ENCODE results near the gene HDAC7. TPM values are rescaled to one million over a fixed set of nuclear protein-coding genes. Genes with fewer than 3 reads are reported as not detected.

Gene HDAC7
- total and polyA plus RNA-seq, 4 donors, result 3.5 to 14.7 (median 7.2) TPM

DNA sequence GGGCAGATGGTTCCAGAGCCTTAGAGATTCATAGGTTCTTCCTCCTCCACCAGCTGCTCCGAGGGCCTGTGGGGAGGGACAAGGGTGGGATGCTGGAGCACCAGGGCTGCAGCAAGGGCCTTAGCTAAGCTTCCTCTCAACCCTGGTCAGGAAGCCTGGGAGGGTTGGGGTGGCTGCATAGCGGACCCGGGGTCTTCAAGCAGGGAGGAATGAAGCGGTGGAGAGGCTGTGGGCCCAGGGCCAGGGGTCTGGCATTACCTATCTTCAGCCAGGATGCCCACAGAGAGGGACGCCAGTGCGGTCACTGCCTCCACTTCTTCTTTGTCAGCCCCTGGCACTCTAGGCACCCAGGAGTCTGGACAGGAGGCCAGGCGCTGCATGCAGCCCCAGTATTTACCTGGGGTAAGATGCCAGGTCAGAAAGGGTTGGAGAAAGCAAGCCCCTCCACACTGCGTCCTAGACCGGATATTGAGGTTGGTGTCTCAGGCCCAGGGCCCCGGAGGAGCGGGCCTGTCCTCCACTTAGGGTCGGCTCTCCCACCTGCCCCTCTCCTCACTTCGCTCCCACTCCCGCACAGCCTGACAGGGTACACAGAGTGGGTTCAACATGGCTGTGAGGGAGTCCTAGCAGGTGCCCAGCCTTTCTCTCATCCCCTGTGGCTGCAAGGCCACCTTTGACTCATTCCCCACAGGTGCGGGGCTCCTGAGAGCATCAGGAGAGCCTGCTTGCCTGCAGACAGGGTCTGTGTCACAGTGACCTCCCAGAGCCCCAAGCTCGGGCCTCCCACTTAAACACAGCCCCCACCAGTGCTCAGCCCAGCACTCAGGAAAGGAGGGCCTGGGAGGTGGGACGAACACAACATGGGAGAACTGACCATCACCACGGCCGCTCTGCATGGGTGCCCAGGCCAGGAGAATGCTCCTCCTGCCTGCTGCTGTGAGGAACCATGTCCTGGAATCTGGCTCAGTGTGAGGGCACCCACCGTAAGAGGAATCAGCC is 35.6 kb downstream of the HDAC7 start:
- no peaks in the 10 kb centered on the region for H3K27me3 ChIP-seq (ENCODE audit: control insufficient read depth in 4 of 4, insufficient read depth in 4 of 4, low read length in 3 of 4)
- H3K4me3 ChIP-seq (ENCODE audit: low read depth in 1 of 3, low read length in 3 of 3), result no peak overlapping the region
- peaks cover 3 to 37% (median 4%) of the 10 kb centered on the region in 4 donors for H3K36me3 ChIP-seq (ENCODE audit: control insufficient read depth in 4 of 4, insufficient read depth in 3 of 4, low read depth in 1 of 4, low read length in 3 of 4)
- 95% methylated on average over 20 of the region's 20 CpGs for WGBS
- H3K9ac ChIP-seq (ENCODE audit: low read depth in 1 of 2, low read length in 2 of 2), result no peak overlapping the region
- H3K27ac ChIP-seq (ENCODE audit: low read depth in 1 of 2, low read length in 2 of 2), result no peak overlapping the region
- no peaks in the 10 kb centered on the region for H3K9me3 ChIP-seq (ENCODE audit: control insufficient read depth in 4 of 4, low read length in 3 of 4)
- no peak for DNase-seq (ENCODE audit: low spot score)
- TF ChIP-seq JUND (IDR thresholded peaks at IDR 0.05), result no peak
- TF ChIP-seq, protein P1, sequence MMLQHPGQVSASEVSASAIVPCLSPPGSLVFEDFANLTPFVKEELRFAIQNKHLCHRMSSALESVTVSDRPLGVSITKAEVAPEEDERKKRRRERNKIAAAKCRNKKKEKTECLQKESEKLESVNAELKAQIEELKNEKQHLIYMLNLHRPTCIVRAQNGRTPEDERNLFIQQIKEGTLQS (IDR thresholded peaks at IDR 0.05), result no peak
- no peak for TF ChIP-seq TAF1 (conservative IDR thresholded peaks at IDR 0.05)
- no peak for TF ChIP-seq YY1 (IDR thresholded peaks at IDR 0.05)
- TF ChIP-seq, protein P2, sequence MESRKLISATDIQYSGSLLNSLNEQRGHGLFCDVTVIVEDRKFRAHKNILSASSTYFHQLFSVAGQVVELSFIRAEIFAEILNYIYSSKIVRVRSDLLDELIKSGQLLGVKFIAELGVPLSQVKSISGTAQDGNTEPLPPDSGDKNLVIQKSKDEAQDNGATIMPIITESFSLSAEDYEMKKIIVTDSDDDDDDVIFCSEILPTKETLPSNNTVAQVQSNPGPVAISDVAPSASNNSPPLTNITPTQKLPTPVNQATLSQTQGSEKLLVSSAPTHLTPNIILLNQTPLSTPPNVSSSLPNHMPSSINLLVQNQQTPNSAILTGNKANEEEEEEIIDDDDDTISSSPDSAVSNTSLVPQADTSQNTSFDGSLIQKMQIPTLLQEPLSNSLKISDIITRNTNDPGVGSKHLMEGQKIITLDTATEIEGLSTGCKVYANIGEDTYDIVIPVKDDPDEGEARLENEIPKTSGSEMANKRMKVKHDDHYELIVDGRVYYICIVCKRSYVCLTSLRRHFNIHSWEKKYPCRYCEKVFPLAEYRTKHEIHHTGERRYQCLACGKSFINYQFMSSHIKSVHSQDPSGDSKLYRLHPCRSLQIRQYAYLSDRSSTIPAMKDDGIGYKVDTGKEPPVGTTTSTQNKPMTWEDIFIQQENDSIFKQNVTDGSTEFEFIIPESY (IDR thresholded peaks at IDR 0.05), result no peak
- no peak for TF ChIP-seq EGR1 (IDR thresholded peaks at IDR 0.05; ENCODE audit: low read depth in 2 of 2)
- no peak for TF ChIP-seq NR2F2 (IDR thresholded peaks at IDR 0.05)
- no peak for TF ChIP-seq GABPA (IDR thresholded peaks at IDR 0.05 in 1 of 2, conservative IDR thresholded peaks at IDR 0.05 in 1 of 2)
- TF ChIP-seq RXRA (IDR thresholded peaks at IDR 0.05), result no peak
- TF ChIP-seq FOXA2 (IDR thresholded peaks at IDR 0.05), result no peak
- TF ChIP-seq MAX (IDR thresholded peaks at IDR 0.05), result no peak
- TF ChIP-seq SP1 (IDR thresholded peaks at IDR 0.05), result no peak
- no peak for TF ChIP-seq HNF4A (conservative IDR thresholded peaks at IDR 0.05)
- TF ChIP-seq FOXA1 (IDR thresholded peaks at IDR 0.05), result no peak
- no peak for TF ChIP-seq RAD21 (IDR thresholded peaks at IDR 0.05)
- TF ChIP-seq, protein P3, sequence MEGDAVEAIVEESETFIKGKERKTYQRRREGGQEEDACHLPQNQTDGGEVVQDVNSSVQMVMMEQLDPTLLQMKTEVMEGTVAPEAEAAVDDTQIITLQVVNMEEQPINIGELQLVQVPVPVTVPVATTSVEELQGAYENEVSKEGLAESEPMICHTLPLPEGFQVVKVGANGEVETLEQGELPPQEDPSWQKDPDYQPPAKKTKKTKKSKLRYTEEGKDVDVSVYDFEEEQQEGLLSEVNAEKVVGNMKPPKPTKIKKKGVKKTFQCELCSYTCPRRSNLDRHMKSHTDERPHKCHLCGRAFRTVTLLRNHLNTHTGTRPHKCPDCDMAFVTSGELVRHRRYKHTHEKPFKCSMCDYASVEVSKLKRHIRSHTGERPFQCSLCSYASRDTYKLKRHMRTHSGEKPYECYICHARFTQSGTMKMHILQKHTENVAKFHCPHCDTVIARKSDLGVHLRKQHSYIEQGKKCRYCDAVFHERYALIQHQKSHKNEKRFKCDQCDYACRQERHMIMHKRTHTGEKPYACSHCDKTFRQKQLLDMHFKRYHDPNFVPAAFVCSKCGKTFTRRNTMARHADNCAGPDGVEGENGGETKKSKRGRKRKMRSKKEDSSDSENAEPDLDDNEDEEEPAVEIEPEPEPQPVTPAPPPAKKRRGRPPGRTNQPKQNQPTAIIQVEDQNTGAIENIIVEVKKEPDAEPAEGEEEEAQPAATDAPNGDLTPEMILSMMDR (IDR thresholded peaks at IDR 0.05; ENCODE audit: low read depth, low read length, missing input control), result no peak
- TF ChIP-seq REST (IDR thresholded peaks at IDR 0.05), result no peak
- no peaks in the 10 kb centered on the region for H3K4me1 ChIP-seq (ENCODE audit: control insufficient read depth in 4 of 4, insufficient read depth in 4 of 4, low read length in 3 of 4)

All from liver (tissue), 9 donors.